Measurements from ENCODE around the gene RPRML.
"Not testable (repeated sequence)": the region's sequence is repeated elsewhere in the genome, so short reads cannot be mapped to it uniquely, and the experiment has no call there.

Gene RPRML

DNA sequence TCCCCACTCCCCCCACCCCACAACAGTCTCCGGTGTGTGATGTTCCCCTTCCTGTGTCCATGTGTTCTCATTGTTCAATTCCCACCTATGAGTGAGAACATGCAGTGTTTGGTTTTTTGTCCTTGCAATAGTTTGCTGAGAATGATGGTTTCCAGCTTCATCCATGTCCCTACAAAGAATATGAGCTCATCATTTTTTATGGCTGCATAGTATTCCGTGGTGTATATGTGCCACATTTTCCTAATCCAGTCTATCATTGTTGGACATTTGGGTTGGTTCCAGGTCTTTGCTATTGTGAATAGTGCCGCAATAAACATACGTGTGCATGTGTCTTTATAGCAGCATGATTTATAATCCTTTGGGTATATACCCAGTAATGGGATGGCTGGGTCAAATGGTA is 25.9 kb downstream of the RPRML start:
- not testable (repeated sequence) for H2BK120ac ChIP-seq (ENCODE audit: low read depth, low read length); H2AK5ac ChIP-seq (ENCODE audit: low read length); H3K36me3 ChIP-seq (ENCODE audit: control insufficient read depth, insufficient read depth, low read length); H3K23ac ChIP-seq (ENCODE audit: low read length); H4K5ac ChIP-seq (ENCODE audit: low read length); DNase-seq; H3K4me3 ChIP-seq (ENCODE audit: low read length); H3K4me1 ChIP-seq (ENCODE audit: control insufficient read depth, low read depth, low read length); H2BK5ac ChIP-seq (ENCODE audit: low read length); H3K56ac ChIP-seq (ENCODE audit: low read length); H3K27me3 ChIP-seq (ENCODE audit: insufficient read depth, low read length, poor library complexity); H2BK15ac ChIP-seq (replicated peaks; ENCODE audit: low read depth); H3K79me1 ChIP-seq (ENCODE audit: low read length); H4K8ac ChIP-seq (ENCODE audit: low read depth, low read length); H3K27ac ChIP-seq (ENCODE audit: low read depth, low read length); H3K9ac ChIP-seq (ENCODE audit: low read length); H3K79me2 ChIP-seq (ENCODE audit: control insufficient read depth, insufficient read depth, low read length); H3K18ac ChIP-seq (ENCODE audit: low read length); H3K4ac ChIP-seq (ENCODE audit: low read depth, low read length); H3K4me2 ChIP-seq (ENCODE audit: low read length)
- no CpG with 5 or more reads among the region's 4 CpGs for WGBS (ENCODE audit: extremely low coverage, insufficient coverage, low lambda C conversion rate)

DNA sequence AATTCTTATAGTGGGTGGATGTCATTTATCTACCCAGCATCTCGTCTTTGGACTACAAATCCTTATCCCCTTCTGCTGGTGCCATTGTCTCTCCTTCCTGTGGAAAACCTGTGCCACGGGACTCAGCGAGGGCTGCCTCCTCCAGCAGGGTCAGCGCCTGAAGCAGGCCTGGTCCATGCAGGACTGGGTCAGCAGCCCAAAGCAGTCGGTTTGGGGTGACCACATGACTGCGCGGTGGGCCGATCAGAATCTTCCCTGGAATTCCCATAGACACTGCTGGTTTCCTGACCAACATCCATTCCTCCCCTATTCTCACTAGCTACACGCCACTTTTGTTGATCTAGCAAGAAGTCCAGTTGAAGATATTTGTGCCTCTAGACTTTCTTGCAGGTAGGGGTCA is 26.9 kb downstream of the RPRML start:
- no peaks in the 10 kb centered on the region for H3K4me1 ChIP-seq (ENCODE audit: control insufficient read depth, low read depth, low read length)
- no peak overlapping the region for H3K4me3 ChIP-seq (ENCODE audit: low read length)
- H4K5ac ChIP-seq (ENCODE audit: low read length) = no peak overlapping the region
- H3K79me1 ChIP-seq (ENCODE audit: low read length) = no peaks in the 10 kb centered on the region
- peaks cover 2% of the 10 kb centered on the region for H3K27me3 ChIP-seq (ENCODE audit: insufficient read depth, low read length, poor library complexity)
- H2AK5ac ChIP-seq (ENCODE audit: low read length) = no peak overlapping the region
- H3K9ac ChIP-seq (ENCODE audit: low read length) = no peak overlapping the region
- no peak overlapping the region for H4K8ac ChIP-seq (ENCODE audit: low read depth, low read length)
- H3K79me2 ChIP-seq (ENCODE audit: control insufficient read depth, insufficient read depth, low read length) = no peaks in the 10 kb centered on the region
- H3K18ac ChIP-seq (ENCODE audit: low read length) = no peak overlapping the region
- H2BK15ac ChIP-seq (replicated peaks; ENCODE audit: low read depth) = no peak overlapping the region
- H3K4me2 ChIP-seq (ENCODE audit: low read length) = no peak overlapping the region
- no CpG with 5 or more reads among the region's 9 CpGs for WGBS (ENCODE audit: extremely low coverage, insufficient coverage, low lambda C conversion rate)
- H2BK120ac ChIP-seq (ENCODE audit: low read depth, low read length) = no peak overlapping the region
- H3K23ac ChIP-seq (ENCODE audit: low read length) = no peak overlapping the region
- H3K4ac ChIP-seq (ENCODE audit: low read depth, low read length) = no peak overlapping the region
- no peaks in the 10 kb centered on the region for H3K36me3 ChIP-seq (ENCODE audit: control insufficient read depth, insufficient read depth, low read length)
- H3K56ac ChIP-seq (ENCODE audit: low read length) = no peak overlapping the region
- DNase-seq = no peak
- no peak overlapping the region for H3K27ac ChIP-seq (ENCODE audit: low read depth, low read length)
- H2BK5ac ChIP-seq (ENCODE audit: low read length) = no peak overlapping the region

DNA sequence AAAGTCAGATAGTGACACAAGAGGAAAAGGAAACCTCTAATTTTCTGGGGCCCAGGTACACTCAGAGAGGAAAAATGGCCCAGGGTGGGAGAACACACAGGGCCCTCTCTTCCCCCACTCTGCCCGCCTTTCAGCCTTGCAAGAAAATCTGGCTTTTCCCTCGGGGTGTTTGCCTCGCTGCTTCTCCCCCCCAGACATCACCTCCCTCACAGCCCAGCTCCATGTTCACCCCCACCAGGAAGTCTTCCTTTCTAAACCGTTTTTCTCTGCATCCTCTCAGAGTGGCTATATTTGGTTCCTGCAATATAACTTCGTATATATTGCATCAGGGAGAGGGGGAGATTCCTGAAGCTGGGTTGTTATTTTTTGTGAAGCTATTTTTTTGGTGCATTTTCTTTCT is 27.3 kb downstream of the RPRML start:
- H2BK120ac ChIP-seq (ENCODE audit: low read depth, low read length) = no peak overlapping the region
- no peaks in the 10 kb centered on the region for H3K79me1 ChIP-seq (ENCODE audit: low read length)
- no peak overlapping the region for H3K27ac ChIP-seq (ENCODE audit: low read depth, low read length)
- no peak for DNase-seq
- H3K4me2 ChIP-seq (ENCODE audit: low read length) = no peak overlapping the region
- H3K36me3 ChIP-seq (ENCODE audit: control insufficient read depth, insufficient read depth, low read length) = no peaks in the 10 kb centered on the region
- peaks cover 2% of the 10 kb centered on the region for H3K27me3 ChIP-seq (ENCODE audit: insufficient read depth, low read length, poor library complexity)
- H3K4me1 ChIP-seq (ENCODE audit: control insufficient read depth, low read depth, low read length) = no peaks in the 10 kb centered on the region
- H2BK5ac ChIP-seq (ENCODE audit: low read length) = no peak overlapping the region
- no peak overlapping the region for H3K56ac ChIP-seq (ENCODE audit: low read length)
- no peak overlapping the region for H4K5ac ChIP-seq (ENCODE audit: low read length)
- H2BK15ac ChIP-seq (replicated peaks; ENCODE audit: low read depth) = no peak overlapping the region
- H3K9ac ChIP-seq (ENCODE audit: low read length) = no peak overlapping the region
- no peak overlapping the region for H3K4me3 ChIP-seq (ENCODE audit: low read length)
- no peak overlapping the region for H3K18ac ChIP-seq (ENCODE audit: low read length)
- no peak overlapping the region for H4K8ac ChIP-seq (ENCODE audit: low read depth, low read length)
- WGBS (ENCODE audit: extremely low coverage, insufficient coverage, low lambda C conversion rate) = no CpG with 5 or more reads among the region's 5 CpGs
- no peak overlapping the region for H3K23ac ChIP-seq (ENCODE audit: low read length)
- no peak overlapping the region for H3K4ac ChIP-seq (ENCODE audit: low read depth, low read length)
- no peak overlapping the region for H2AK5ac ChIP-seq (ENCODE audit: low read length)
- H3K79me2 ChIP-seq (ENCODE audit: control insufficient read depth, insufficient read depth, low read length) = no peaks in the 10 kb centered on the region

DNA sequence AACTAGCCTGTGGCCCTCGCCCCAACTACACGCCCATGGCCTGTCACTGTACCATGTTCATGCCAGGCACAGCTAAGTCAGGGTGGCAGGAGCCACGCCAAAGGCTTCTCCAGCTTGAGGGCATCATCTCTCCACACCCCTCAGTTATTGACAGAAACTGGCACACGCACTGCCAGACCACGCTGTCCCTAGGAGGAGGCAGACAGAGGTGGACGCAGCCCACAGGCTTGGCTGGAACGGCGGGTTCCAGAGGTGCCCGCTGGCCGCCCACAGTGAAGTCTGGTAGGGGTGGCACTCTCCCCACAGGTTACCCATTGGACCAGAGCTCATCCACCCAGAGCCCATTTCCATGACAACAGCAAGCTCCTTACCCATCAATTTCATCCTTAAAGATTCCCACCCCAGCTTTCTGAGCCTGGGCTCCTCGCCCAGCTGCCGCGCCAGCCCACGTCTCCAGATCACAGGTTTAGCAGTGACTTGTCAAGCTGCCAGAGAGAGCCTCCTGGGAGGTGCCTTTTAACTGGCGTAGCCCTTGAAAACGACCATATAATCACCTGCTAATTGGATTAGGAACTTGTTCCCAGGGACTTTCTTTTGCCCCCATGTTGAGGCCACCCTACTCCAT is 27.9 kb downstream of the RPRML start:
- Histone ChIP-seq H3K4me3 (ENCODE audit: low read length) (no peak overlapping the region), H4K8ac (ENCODE audit: low read depth, low read length) (no peak overlapping the region), H3K36me3 (ENCODE audit: control insufficient read depth, insufficient read depth, low read length) (no peaks in the 10 kb centered on the region), H3K4me1 (ENCODE audit: control insufficient read depth, low read depth, low read length) (no peaks in the 10 kb centered on the region), H2BK15ac (replicated peaks; ENCODE audit: low read depth) (no peak overlapping the region), H3K4me2 (ENCODE audit: low read length) (no peak overlapping the region), H3K9ac (ENCODE audit: low read length) (no peak overlapping the region), H2BK5ac (ENCODE audit: low read length) (no peak overlapping the region), H2AK5ac (ENCODE audit: low read length) (no peak overlapping the region), H4K5ac (ENCODE audit: low read length) (no peak overlapping the region), H2BK120ac (ENCODE audit: low read depth, low read length) (no peak overlapping the region), H3K79me1 (ENCODE audit: low read length) (no peaks in the 10 kb centered on the region), H3K4ac (ENCODE audit: low read depth, low read length) (no peak overlapping the region), H3K18ac (ENCODE audit: low read length) (no peak overlapping the region), H3K79me2 (ENCODE audit: control insufficient read depth, insufficient read depth, low read length) (no peaks in the 10 kb centered on the region), H3K56ac (ENCODE audit: low read length) (no peak overlapping the region), H3K27ac (ENCODE audit: low read depth, low read length) (no peak overlapping the region), H3K27me3 (ENCODE audit: insufficient read depth, low read length, poor library complexity) (peaks cover 2% of the 10 kb centered on the region), H3K23ac (ENCODE audit: low read length) (no peak overlapping the region)
- no CpG with 5 or more reads among the region's 16 CpGs for WGBS (ENCODE audit: extremely low coverage, insufficient coverage, low lambda C conversion rate)
- DNase-seq = peak; percentile 79

DNA sequence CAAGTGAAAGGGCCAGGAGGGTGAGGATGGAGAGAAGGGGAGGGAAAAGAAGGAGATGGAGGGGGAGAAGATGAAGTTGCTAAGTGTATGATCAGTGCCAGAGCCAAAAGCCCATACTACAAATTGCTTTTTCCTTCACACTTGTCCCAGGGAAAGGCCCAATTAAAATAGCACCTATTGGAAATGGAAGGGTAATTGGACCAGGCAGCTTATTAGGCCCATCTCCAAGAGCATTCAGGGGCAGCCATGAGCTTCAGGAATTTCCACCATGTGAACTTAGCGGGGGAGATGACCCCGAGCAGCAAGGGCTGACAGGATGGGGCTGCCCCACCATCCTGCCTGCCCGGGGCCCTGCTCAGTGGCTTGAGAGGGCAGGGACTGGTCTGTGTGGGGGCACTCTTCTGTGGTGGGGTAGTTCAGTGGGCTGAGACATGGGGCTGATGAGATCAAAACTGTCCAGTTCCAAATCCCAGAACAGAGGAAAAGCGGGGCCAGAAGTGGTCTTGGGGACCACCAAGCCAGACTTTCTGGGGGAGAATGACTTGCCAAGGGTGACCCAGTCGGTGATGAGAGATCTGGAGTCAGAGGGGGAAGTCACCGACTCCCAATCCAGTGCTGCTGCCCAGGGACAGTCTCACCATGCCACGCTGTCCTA is 28.6 kb downstream of the RPRML start:
- Histone ChIP-seq H3K9ac (ENCODE audit: low read length) (no peak overlapping the region), H3K79me2 (ENCODE audit: control insufficient read depth, insufficient read depth, low read length) (no peaks in the 10 kb centered on the region), H3K36me3 (ENCODE audit: control insufficient read depth, insufficient read depth, low read length) (no peaks in the 10 kb centered on the region), H3K4ac (ENCODE audit: low read depth, low read length) (no peak overlapping the region), H2AK5ac (ENCODE audit: low read length) (no peak overlapping the region), H3K18ac (ENCODE audit: low read length) (no peak overlapping the region), H2BK15ac (replicated peaks; ENCODE audit: low read depth) (no peak overlapping the region), H3K79me1 (ENCODE audit: low read length) (no peaks in the 10 kb centered on the region), H3K4me2 (ENCODE audit: low read length) (no peak overlapping the region), H3K4me3 (ENCODE audit: low read length) (no peak overlapping the region), H3K4me1 (ENCODE audit: control insufficient read depth, low read depth, low read length) (no peaks in the 10 kb centered on the region), H4K8ac (ENCODE audit: low read depth, low read length) (no peak overlapping the region), H3K23ac (ENCODE audit: low read length) (no peak overlapping the region), H3K27me3 (ENCODE audit: insufficient read depth, low read length, poor library complexity) (peaks cover 2% of the 10 kb centered on the region), H4K5ac (ENCODE audit: low read length) (no peak overlapping the region), H3K56ac (ENCODE audit: low read length) (no peak overlapping the region), H2BK120ac (ENCODE audit: low read depth, low read length) (no peak overlapping the region), H3K27ac (ENCODE audit: low read depth, low read length) (no peak overlapping the region), H2BK5ac (ENCODE audit: low read length) (no peak overlapping the region)
- no CpG with 5 or more reads among the region's 7 CpGs for WGBS (ENCODE audit: extremely low coverage, insufficient coverage, low lambda C conversion rate)
- no peak for DNase-seq
